Gastrocnemius medialis (tissue), 4 donors: ENCODE results near the gene MCF2L2.

Experiments
- CTCF ChIP-seq, 5 experiments: fragments of 450-650 bp in 3 of 5; fragments of 200-600 bp in 2 of 5; sonication (generic) in 2 of 5; IDR thresholded peaks in 4 of 5; conservative IDR thresholded peaks in 1 of 5; 1 replicate in 4 of 5; 2 replicates in 1 of 5; pipeline ENCODE4 v1.5.1; 2016 to 2019; ENCODE audit warnings: antibody characterized with exemption in 5 of 5, mild to moderate bottlenecking in 3 of 5, moderate library complexity in 3 of 5
- POLR2A ChIP-seq, 2 donors: fragments of 450-650 bp; IDR thresholded peaks; one replicate each; pipeline ENCODE4 v1.6.1; 2017; ENCODE audit warnings: antibody characterized with exemption in 2 of 2, mild to moderate bottlenecking in 2 of 2, moderate library complexity in 2 of 2

DNA sequence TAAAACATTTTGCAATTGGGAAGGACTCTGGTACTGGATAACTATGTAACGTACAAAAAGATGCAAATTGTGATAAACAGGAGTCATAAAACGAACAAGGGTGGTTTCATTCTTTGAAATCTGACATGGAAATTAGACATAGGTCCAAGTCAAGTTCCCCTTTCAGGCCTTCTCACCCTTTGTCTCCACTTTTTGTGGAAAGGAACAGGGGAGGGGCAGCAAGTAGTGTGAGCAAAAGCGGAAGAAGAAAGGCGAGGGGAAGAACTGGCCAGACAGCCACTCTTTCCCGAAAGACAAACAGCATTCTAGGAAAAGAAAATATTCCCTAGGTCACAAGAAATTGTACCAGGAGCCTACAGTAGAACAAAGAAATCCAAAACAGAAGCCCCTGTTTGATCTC, 52.6 kb downstream of the MCF2L2 start:
- no peak for TF ChIP-seq CTCF (IDR thresholded peaks at IDR 0.05 in 4 of 5, conservative IDR thresholded peaks at IDR 0.05 in 1 of 5)
- TF ChIP-seq POLR2A (IDR thresholded peaks at IDR 0.05) = no peak
